CD14-positive monocyte (primary cell): ENCODE data around the gene CNNM2. TPM values are rescaled to one million over a fixed set of nuclear protein-coding genes. Genes with fewer than 3 reads are reported as not detected.

Source experiments
- DNase-seq, 3 donors: peaks; one replicate each; pipeline ENCODE4 v3.0.0-alpha.2; 2011 to 2022
- H2AFZ ChIP-seq: 2 replicates; pipeline ENCODE4 v1.6.0; 2012; ENCODE audit warnings: mild to moderate bottlenecking, low read depth, low read length, inconsistent platforms; ENCODE audit not compliant: insufficient read depth, poor library complexity, severe bottlenecking
- H3K27ac ChIP-seq, 2 donors: 1 replicate in 1 of 2; 2 replicates in 1 of 2; pipeline ENCODE4 v1.5.1; 2012 to 2013; ENCODE audit warnings: low read length in 2 of 2, control low read depth in 1 of 2, inconsistent platforms in 1 of 2, low read depth in 1 of 2, mild to moderate bottlenecking in 1 of 2
- H3K27me3 ChIP-seq, 2 donors: one replicate each; pipeline versions ENCODE4 v1.6.0 to v1.6.1; 2011 to 2013; ENCODE audit warnings: low read length in 2 of 2; ENCODE audit not compliant: control insufficient read depth in 2 of 2, insufficient read depth in 2 of 2
- H3K36me3 ChIP-seq, 2 donors: replicated peaks in 1 of 2; 1 replicate in 1 of 2; 2 replicates in 1 of 2; pipeline versions ENCODE4 v1.5.1 to v1.6.1; 2012 to 2013; ENCODE audit warnings: low read length in 2 of 2, control low read depth in 1 of 2, inconsistent platforms in 1 of 2, mild to moderate bottlenecking in 1 of 2; ENCODE audit not compliant: insufficient read depth in 2 of 2, control insufficient read depth in 1 of 2
- H3K4me1 ChIP-seq, 2 donors: 1 replicate in 1 of 2; 2 replicates in 1 of 2; pipeline versions ENCODE4 v1.5.1 to v1.6.1; 2012 to 2013; ENCODE audit warnings: low read length in 2 of 2, control low read depth in 1 of 2, inconsistent platforms in 1 of 2, mild to moderate bottlenecking in 1 of 2, moderate library complexity in 1 of 2; ENCODE audit not compliant: insufficient read depth in 2 of 2, control insufficient read depth in 1 of 2
- H3K4me2 ChIP-seq: replicated peaks from 2 replicates; pipeline ENCODE3; 2012; ENCODE audit warnings: low read length, moderate library complexity, mild to moderate bottlenecking; ENCODE audit not compliant: poor library complexity, severe bottlenecking; ENCODE audit errors: extremely low read depth
- H3K4me3 ChIP-seq, 3 experiments: fragments of 200-600 bp in 1 of 3; sonication (generic) in 1 of 3; replicated peaks in 1 of 3; 1 replicate in 2 of 3; 2 replicates in 1 of 3; pipeline ENCODE4 v1.5.1; 2011 to 2013; ENCODE audit warnings: low read length in 3 of 3, mild to moderate bottlenecking in 3 of 3, control low read depth in 2 of 3, low read depth in 2 of 3, inconsistent platforms in 1 of 3, moderate library complexity in 1 of 3
- H3K79me2 ChIP-seq: 2 replicates; pipeline ENCODE4 v1.6.0; 2012; ENCODE audit warnings: mild to moderate bottlenecking, control low read depth, inconsistent platforms, low read length, moderate library complexity; ENCODE audit not compliant: insufficient read depth
- H3K9ac ChIP-seq: 2 replicates; pipeline ENCODE4 v1.6.0; 2017; ENCODE audit warnings: low read length, mild to moderate bottlenecking; ENCODE audit not compliant: insufficient read depth, poor library complexity, severe bottlenecking
- H3K9me3 ChIP-seq, 2 donors: replicated peaks in 1 of 2; 1 replicate in 1 of 2; 2 replicates in 1 of 2; pipeline versions ENCODE4 v1.5.1 to v1.6.1; 2012 to 2013; ENCODE audit warnings: low read length in 2 of 2, control low read depth in 1 of 2; ENCODE audit not compliant: control insufficient read depth in 1 of 2, insufficient read depth in 1 of 2
- H4K20me1 ChIP-seq: 2 replicates; pipeline ENCODE4 v1.6.0; 2012; ENCODE audit warnings: mild to moderate bottlenecking, low read length, control low read depth, moderate library complexity; ENCODE audit not compliant: insufficient read depth
- H3K27ac Mint-ChIP-seq, 7 donors: one replicate each; pipeline ENCODE4 v1.8.0; 2020; ENCODE audit warnings: mild to moderate bottlenecking in 7 of 7, mixed read lengths in 7 of 7, moderate library complexity in 6 of 7, inconsistent platforms in 2 of 7
- H3K27me3 Mint-ChIP-seq, 3 donors: one replicate each; pipeline ENCODE4 v1.8.0; 2021 to 2022; ENCODE audit warnings: low read depth in 3 of 3, mild to moderate bottlenecking in 3 of 3, mixed read lengths in 3 of 3, moderate library complexity in 3 of 3, inconsistent platforms in 1 of 3
- H3K36me3 Mint-ChIP-seq, 2 donors: one replicate each; pipeline ENCODE4 v1.8.0; 2020; ENCODE audit warnings: mixed read lengths in 2 of 2, inconsistent platforms in 1 of 2, mild to moderate bottlenecking in 1 of 2
- H3K4me1 Mint-ChIP-seq: one replicate; pipeline ENCODE4 v1.8.0; 2020; ENCODE audit warnings: mild to moderate bottlenecking, mixed read lengths
- H3K4me3 Mint-ChIP-seq, 2 donors: one replicate each; pipeline ENCODE4 v1.8.0; 2020; ENCODE audit warnings: mild to moderate bottlenecking in 2 of 2, mixed read lengths in 2 of 2, moderate library complexity in 1 of 2
- H3K9me3 Mint-ChIP-seq, 7 donors: one replicate each; pipeline ENCODE4 v1.8.0; 2020 to 2022; ENCODE audit warnings: mixed read lengths in 7 of 7, mild to moderate bottlenecking in 6 of 7, moderate library complexity in 6 of 7, inconsistent platforms in 2 of 7
- CTCF ChIP-seq: fragments of 200-600 bp; IDR thresholded peaks from one replicate; pipeline ENCODE4 v1.8.0; 2022; ENCODE audit warnings: antibody characterized with exemption, mild to moderate bottlenecking
- WGBS: methylation state at CpG from one replicate; pipeline ENCODE4 v1.1.5; 2013; ENCODE audit warnings: missing lambda C conversion rate; ENCODE audit not compliant: insufficient coverage; 5-methylcytosine and 5-hydroxymethylcytosine counted together
- intact Hi-C, 2 donors: fragments of 100-400 bp; cut with micrococcal nuclease; formaldehyde crosslinking; loops; one replicate each; pipeline versions ENCODE4 v1.15.0 to v1.15.1; 2023
- polyA plus RNA-seq, 3 donors: library from polyadenylated mRNA; depleted of rRNA in 1 of 3; unstranded in 2 of 3; stranded (reverse) in 1 of 3; fragments of 300-500 nt in 2 of 3; fragments of >200 nt in 1 of 3; fragmentation: Illumina TruSeq in 2 of 3; gene quantifications; 1 replicate in 2 of 3; 2 replicates in 1 of 3; pipeline ENCODE4 v1.2.3, GENCODE V29; 2012 to 2021

CNNM2 gene
- polyA plus RNA-seq, 3 donors, result 1.6 to 3.8 (median 2.2) TPM

- no peak overlapping the region for H3K27ac Mint-ChIP-seq
Observed at GRCh38 chr10:102906507-102906906, 11.6 kb upstream of the CNNM2 start.

GRCh38 chr10:102914781-102915180 lies 3.3 kb upstream of the CNNM2 start:
- TF ChIP-seq CTCF, result no peak
- Mint-ChIP-seq H3K36me3 (peaks cover 0 to 5% of the 10 kb centered on the region in 2 donors), H3K9me3 (peaks cover 0 to 2% (median 0%) of the 10 kb centered on the region in 7 donors), H3K4me1 (peaks cover 14% of the 10 kb centered on the region), H3K27ac (no peak overlapping the region), H3K27me3 (peaks cover 18 to 46% (median 32%) of the 10 kb centered on the region in 3 donors), H3K4me3 (peak overlapping the region in 1 of 2 donors; percentile 46)
- no peaks in the 10 kb centered on the region for H3K36me3 ChIP-seq
- H3K9me3 ChIP-seq, result no peaks in the 10 kb centered on the region
- peaks cover 15 to 21% of the 10 kb centered on the region in 2 donors for H3K4me1 ChIP-seq
- H3K79me2 ChIP-seq, result peaks cover 9% of the 10 kb centered on the region
- peaks cover 3 to 15% of the 10 kb centered on the region in 2 donors for H3K27me3 ChIP-seq
- intact Hi-C loops, result loop anchor here (5.0 to 10.0 kb wide), 6 partner anchors 160 to 570 kb away; partner anchors contain the start of gene WBP1L (in 2 of the 2)
- H3K27ac ChIP-seq, result no peak overlapping the region
- no peak overlapping the region for H3K4me3 ChIP-seq
- H3K4me2 ChIP-seq, result no peak overlapping the region
- H2AFZ ChIP-seq, result no peak overlapping the region
- H4K20me1 ChIP-seq, result no peaks in the 10 kb centered on the region
- no CpG with 5 or more reads among the region's 1 CpG for WGBS
- H3K9ac ChIP-seq, result no peak overlapping the region
- no peak for DNase-seq

More at GRCh38 chr10:102906507-102906906, 11.6 kb upstream of the CNNM2 start:
- H3K4me2 ChIP-seq, result no peak overlapping the region
- no peaks in the 10 kb centered on the region for H3K79me2 ChIP-seq
- H3K9ac ChIP-seq, result no peak overlapping the region
- H3K36me3 ChIP-seq, result no peaks in the 10 kb centered on the region
- no peaks in the 10 kb centered on the region for H3K4me1 ChIP-seq
- Mint-ChIP-seq H3K27me3 (peaks cover 0 to 8% (median 1%) of the 10 kb centered on the region in 3 donors), H3K4me1 (no peaks in the 10 kb centered on the region), H3K4me3 (no peak overlapping the region), H3K9me3 (peaks cover 0 to 3% (median 0%) of the 10 kb centered on the region in 7 donors), H3K36me3 (no peaks in the 10 kb centered on the region)
- DNase-seq, result no peak
- TF ChIP-seq CTCF, result no peak
- no peak overlapping the region for H2AFZ ChIP-seq
- no CpG with 5 or more reads among the region's 4 CpGs for WGBS
- H3K27me3 ChIP-seq, result no peaks in the 10 kb centered on the region
- H3K27ac ChIP-seq, result no peak overlapping the region
- intact Hi-C loops, result no loop called here
- no peaks in the 10 kb centered on the region for H4K20me1 ChIP-seq
- H3K4me3 ChIP-seq, result no peak overlapping the region
- H3K9me3 ChIP-seq, result no peaks in the 10 kb centered on the region
